Spleen (tissue), 11 donors: ENCODE data around the gene CCDC74A. TPM values are rescaled to one million over a fixed set of nuclear protein-coding genes. Genes with fewer than 3 reads are reported as not detected.
"Not testable (repeated sequence)": the region's sequence is repeated elsewhere in the genome, so short reads cannot be mapped to it uniquely, and the experiment has no call there.

ENCODE experiments used
- DNase-seq: peaks from one replicate; pipeline ENCODE4 v3.0.0-alpha.2; 2020
- H3K27ac ChIP-seq, 8 donors: fragments of 200-600 bp; sonication (generic) in 7 of 8; 1 replicate in 4 of 8; 2 replicates in 4 of 8; pipeline versions ENCODE4 v1.5.0 to v1.8.0; 2016 to 2021; ENCODE audit warnings: inconsistent platforms in 4 of 8, mild to moderate bottlenecking in 4 of 8, moderate library complexity in 1 of 8
- H3K27me3 ChIP-seq, 7 donors: fragments of 200-600 bp; sonication (generic) in 6 of 7; replicated peaks in 1 of 7; 1 replicate in 4 of 7; 2 replicates in 3 of 7; pipeline versions ENCODE4 v1.5.0 to v1.8.0; 2016 to 2021; ENCODE audit warnings: inconsistent platforms in 3 of 7, mild to moderate bottlenecking in 1 of 7
- H3K36me3 ChIP-seq, 6 donors: fragments of 200-600 bp; sonication (generic) in 5 of 6; 1 replicate in 4 of 6; 2 replicates in 2 of 6; pipeline versions ENCODE4 v1.5.0 to v1.8.0; 2016 to 2021; ENCODE audit warnings: inconsistent platforms in 2 of 6
- H3K4me1 ChIP-seq, 6 donors: fragments of 200-600 bp; sonication (generic) in 5 of 6; 1 replicate in 3 of 6; 2 replicates in 3 of 6; pipeline versions ENCODE4 v1.5.0 to v1.8.0; 2016 to 2021; ENCODE audit warnings: inconsistent platforms in 3 of 6
- H3K4me3 ChIP-seq, 8 donors: fragments of 200-600 bp; sonication (generic) in 7 of 8; 1 replicate in 4 of 8; 2 replicates in 4 of 8; pipeline versions ENCODE4 v1.5.0 to v1.8.0; 2016 to 2021; ENCODE audit warnings: inconsistent platforms in 4 of 8, mild to moderate bottlenecking in 4 of 8, moderate library complexity in 2 of 8
- H3K9me3 ChIP-seq, 8 donors: fragments of 200-600 bp; sonication (generic) in 7 of 8; 1 replicate in 4 of 8; 2 replicates in 4 of 8; pipeline versions ENCODE4 v1.5.0 to v1.8.0; 2016 to 2021; ENCODE audit warnings: inconsistent platforms in 4 of 8
- CTCF ChIP-seq, 11 experiments: fragments of 200-600 bp in 7 of 11; fragments of 450-650 bp in 4 of 11; sonication (generic) in 4 of 11; IDR thresholded peaks in 8 of 11; conservative IDR thresholded peaks in 3 of 11; 1 replicate in 7 of 11; 2 replicates in 4 of 11; pipeline versions ENCODE4 v1.4.0 to v1.8.0; 2016 to 2021; ENCODE audit warnings: antibody characterized with exemption in 11 of 11, inconsistent platforms in 4 of 11, mild to moderate bottlenecking in 1 of 11
- POLR2A ChIP-seq, 3 donors: fragments of 450-650 bp; IDR thresholded peaks; one replicate each; pipeline ENCODE4 v1.5.1; 2017; ENCODE audit warnings: antibody characterized with exemption in 3 of 3, mild to moderate bottlenecking in 1 of 3
- POLR2AphosphoS5 ChIP-seq, 3 donors: sonication (generic); formaldehyde crosslinking; IDR thresholded peaks; one replicate each; pipeline ENCODE4 v1.5.1; 2017; ENCODE audit warnings: antibody characterized with exemption in 3 of 3
- WGBS, 5 donors: extraction: QIAGEN DNeasy Blood & Tissue Kit in 3 of 5; methylation state at CpG; one replicate each; pipeline versions ENCODE4 v1.1.5 to v1.1.7; 2013 to 2018; 5-methylcytosine and 5-hydroxymethylcytosine counted together
- intact Hi-C: fragments of 100-400 bp; cut with DNase I; formaldehyde crosslinking; loops from one replicate; pipeline ENCODE4 v1.15.0; 2023; ENCODE audit warnings: low total_unique reads
- polyA plus RNA-seq, 3 donors: library from polyadenylated mRNA; stranded (reverse); fragments of 200-250 nt; gene quantifications; one replicate each; pipeline ENCODE4 v1.2.1, GENCODE V29; 2013
- total RNA-seq, 7 donors: library from RNA; depleted of rRNA in 3 of 7; stranded (reverse); fragments of >200 nt in 3 of 7; fragmentation: NEBNext Ultra II Directional in 4 of 7; extraction: Animal tissue kit (Norgen Biotek cat#: 25700) in 4 of 7; gene quantifications; one replicate each; pipeline versions ENCODE4 v1.1.0 to v1.2.1, GENCODE V29; 2016 to 2021
- donor health status: healthy with polysubstance abuse.
- donor health status: DM: no; HTN: no; CAD: no; lungs with moderate emphysema.
- donor health status: DM: no; HTN: no; CAD: no.
- donor health status: Bipolar disorder and iron deficiency.
- donor health status: healthy.
- donor health status: DM: no; HTN: no; CAD: no.
- donor health status: DM: yes; HTN: yes; CAD: no.

Gene CCDC74A
- total and polyA plus RNA-seq, 10 donors: 0.44 to 3.7 (median 1.1) TPM

- H3K9me3 ChIP-seq: peaks cover 0 to under 1% (median 0%) of the 10 kb centered on the region in 8 donors
- H3K4me3 ChIP-seq: no peak overlapping the region
- DNase-seq: no peak
- intact Hi-C loops: no loop called here
- H3K27ac ChIP-seq: no peak overlapping the region
- H3K27me3 ChIP-seq: peaks cover 0 to 25% (median 0%) of the 10 kb centered on the region in 7 donors
- H3K36me3 ChIP-seq: no peaks in the 10 kb centered on the region
- no peaks in the 10 kb centered on the region for H3K4me1 ChIP-seq
- TF ChIP-seq POLR2AphosphoS5 (IDR thresholded peaks at IDR 0.05): no peak
- no peak for TF ChIP-seq POLR2A (IDR thresholded peaks at IDR 0.05)
- no peak for TF ChIP-seq CTCF (IDR thresholded peaks at IDR 0.05 in 8 of 11, conservative IDR thresholded peaks at IDR 0.05 in 3 of 11)
These were observed 40.2 kb downstream of the CCDC74A start for GRCh38 chr2:131567891-131568290.

GRCh38 chr2:131568401-131568800 is 40.7 kb downstream of the CCDC74A start:
- H3K27ac ChIP-seq, DNase-seq, intact Hi-C loops, H3K9me3 ChIP-seq, H3K4me3 ChIP-seq, H3K36me3 ChIP-seq, H3K4me1 ChIP-seq: not testable (repeated sequence)
- 45 to 71% (median 58%) methylated on average over 1 of the region's 1 CpG for WGBS, 5 donors
- H3K27me3 ChIP-seq: peaks cover 0 to 25% (median 0%) of the 10 kb centered on the region in 7 donors

GRCh38 chr2:131572175-131572574 is 44.5 kb downstream of the CCDC74A start:
- intact Hi-C loops: no loop called here
- TF ChIP-seq CTCF (IDR thresholded peaks at IDR 0.05 in 8 of 11, conservative IDR thresholded peaks at IDR 0.05 in 3 of 11) (no peak), POLR2A (IDR thresholded peaks at IDR 0.05) (no peak), POLR2AphosphoS5 (IDR thresholded peaks at IDR 0.05) (no peak)
- Histone ChIP-seq H3K4me1 (no peaks in the 10 kb centered on the region), H3K4me3 (no peak overlapping the region), H3K9me3 (no peaks in the 10 kb centered on the region), H3K36me3 (no peaks in the 10 kb centered on the region), H3K27ac (no peak overlapping the region), H3K27me3 (peaks cover 0 to 5% (median 0%) of the 10 kb centered on the region in 7 donors)
- DNase-seq: no peak
- WGBS, 5 donors: 88 to 96% (median 91%) methylated on average over 1 of the region's 1 CpG

GRCh38 chr2:131577812-131578211 is 50.1 kb downstream of the CCDC74A start:
- 68 to 85% (median 76%) methylated on average over 4 of the region's 4 CpGs for WGBS, 5 donors
- no peaks in the 10 kb centered on the region for H3K4me1 ChIP-seq
- no peak overlapping the region for H3K4me3 ChIP-seq
- no peak for DNase-seq
- intact Hi-C loops: no loop called here
- H3K27ac ChIP-seq: no peak overlapping the region
- TF ChIP-seq POLR2AphosphoS5 (IDR thresholded peaks at IDR 0.05) (no peak), POLR2A (IDR thresholded peaks at IDR 0.05) (no peak), CTCF (IDR thresholded peaks at IDR 0.05 in 8 of 11, conservative IDR thresholded peaks at IDR 0.05 in 3 of 11) (no peak)
- H3K9me3 ChIP-seq: no peaks in the 10 kb centered on the region
- H3K27me3 ChIP-seq: peaks cover 0 to 10% (median 0%) of the 10 kb centered on the region in 7 donors
- H3K36me3 ChIP-seq: no peaks in the 10 kb centered on the region

- Histone ChIP-seq H3K27me3 (peaks cover 0 to 10% (median 0%) of the 10 kb centered on the region in 7 donors), H3K9me3 (no peaks in the 10 kb centered on the region), H3K27ac (no peak overlapping the region), H3K36me3 (no peaks in the 10 kb centered on the region), H3K4me3 (no peak overlapping the region), H3K4me1 (no peaks in the 10 kb centered on the region)
- DNase-seq: no peak
- TF ChIP-seq POLR2A (IDR thresholded peaks at IDR 0.05) (no peak), POLR2AphosphoS5 (IDR thresholded peaks at IDR 0.05) (no peak), CTCF (IDR thresholded peaks at IDR 0.05 in 8 of 11, conservative IDR thresholded peaks at IDR 0.05 in 3 of 11) (no peak)
- WGBS, 5 donors: 85 to 92% (median 89%) methylated on average over 7 of the region's 7 CpGs
- intact Hi-C loops: no loop called here
These were observed 52.5 kb downstream of the CCDC74A start for GRCh38 chr2:131580187-131580586.
